IgD-negative memory B cell (primary cell): ENCODE data around the gene HHIPL2. TPM values are rescaled to one million over a fixed set of nuclear protein-coding genes. Genes with fewer than 3 reads are reported as not detected.

ENCODE experiments used
- H3K27ac Mint-ChIP-seq, 3 donors: one replicate each; pipeline ENCODE4 v1.8.0; 2020 to 2022; ENCODE audit warnings: mild to moderate bottlenecking in 3 of 3, mixed read lengths in 3 of 3, moderate library complexity in 1 of 3
- H3K27me3 Mint-ChIP-seq: one replicate; pipeline ENCODE4 v1.8.0; 2021; ENCODE audit warnings: mixed read lengths
- H3K36me3 Mint-ChIP-seq: one replicate; pipeline ENCODE4 v1.8.0; 2020; ENCODE audit warnings: mild to moderate bottlenecking, mixed read lengths
- H3K4me1 Mint-ChIP-seq, 3 donors: one replicate each; pipeline ENCODE4 v1.8.0; 2020 to 2022; ENCODE audit warnings: mixed read lengths in 3 of 3, mild to moderate bottlenecking in 1 of 3
- H3K4me3 Mint-ChIP-seq, 4 donors: one replicate each; pipeline ENCODE4 v1.8.0; 2020 to 2022; ENCODE audit warnings: mild to moderate bottlenecking in 4 of 4, mixed read lengths in 4 of 4, moderate library complexity in 3 of 4
- H3K9me3 Mint-ChIP-seq, 3 donors: one replicate each; pipeline ENCODE4 v1.8.0; 2020 to 2021; ENCODE audit warnings: mixed read lengths in 3 of 3, mild to moderate bottlenecking in 1 of 3
- polyA plus RNA-seq: library from polyadenylated mRNA; unstranded; fragments of 300-500 nt; fragmentation: Illumina TruSeq; gene quantifications from one replicate; pipeline ENCODE4 v1.2.3, GENCODE V29; 2021

Gene HHIPL2
- polyA plus RNA-seq: not detected

DNA sequence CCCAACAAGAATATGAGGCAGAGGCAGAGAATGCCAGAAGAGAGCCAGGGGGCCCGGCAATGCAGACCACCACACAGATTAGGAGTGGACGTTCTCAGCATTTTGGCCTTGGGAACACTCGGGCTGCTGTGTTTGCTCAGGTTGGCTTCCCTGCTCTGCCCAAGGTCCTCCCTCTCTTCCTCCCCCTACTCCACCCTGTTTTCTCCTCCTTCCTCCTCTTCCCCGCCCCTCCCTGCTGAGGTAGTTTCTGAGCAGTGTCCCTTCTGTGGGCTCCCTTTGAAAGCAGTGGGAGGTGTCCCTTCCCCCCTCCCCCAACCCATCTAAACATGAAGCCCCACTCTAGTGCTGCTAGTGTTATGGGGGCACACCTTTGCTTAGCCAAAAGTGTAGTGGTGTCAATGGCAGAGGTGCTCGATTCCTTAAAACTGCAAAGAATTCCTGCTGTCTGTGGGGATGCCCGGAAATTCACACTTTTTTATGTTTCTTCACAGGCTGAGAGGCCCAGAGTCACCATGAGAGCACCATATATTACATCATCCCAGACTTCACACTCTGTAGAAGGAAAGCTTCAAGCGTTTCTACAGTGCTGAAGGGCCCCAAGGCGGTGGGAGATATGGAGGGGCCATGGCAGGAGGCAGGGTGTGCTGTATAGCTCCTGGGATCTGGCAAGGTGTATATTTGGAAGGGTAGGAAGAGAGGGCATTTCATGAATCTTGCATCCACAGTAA lies at the start of gene HHIPL2:
Gene HHIPL2, minus strand, starts transcription at position 161 of the 728 bp plus-strand sequence. Its CDS starts 60 bp downstream, at position 101.
- peaks cover 17% of the 10 kb centered on the region for H3K27me3 Mint-ChIP-seq
- H3K27ac Mint-ChIP-seq: peak within 1 kb of the TSS in 1 of 3 donors; percentile 27
- H3K36me3 Mint-ChIP-seq: no peaks in the 10 kb centered on the region
- peaks cover 0 to 2% (median 0%) of the 10 kb centered on the region in 3 donors for H3K9me3 Mint-ChIP-seq
- peaks cover 0 to 4% (median 0%) of the 10 kb centered on the region in 3 donors for H3K4me1 Mint-ChIP-seq
- H3K4me3 Mint-ChIP-seq: no peak within 1 kb of the TSS

DNA sequence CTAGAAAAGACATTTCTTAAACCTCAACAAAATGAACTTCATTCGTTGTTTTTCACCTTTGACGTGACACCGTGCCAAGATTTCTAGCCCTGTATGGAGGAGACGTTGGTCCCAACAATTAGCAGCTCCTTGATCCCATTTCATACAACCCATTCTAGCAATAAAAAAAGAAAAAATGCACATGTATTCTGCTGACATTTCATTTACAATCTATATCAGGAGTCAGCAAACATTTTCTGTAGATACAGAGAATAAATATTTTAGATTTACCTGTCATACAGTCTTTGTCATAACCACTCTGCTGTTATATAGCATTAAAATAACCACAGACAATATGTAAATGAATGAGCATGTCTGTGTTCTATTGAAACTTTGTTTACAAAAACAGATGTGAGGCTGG lies 48.8 kb upstream of the HHIPL2 start:
- no peaks in the 10 kb centered on the region for H3K36me3 Mint-ChIP-seq
- H3K27ac Mint-ChIP-seq: no peak overlapping the region
- no peak overlapping the region for H3K4me3 Mint-ChIP-seq
- H3K9me3 Mint-ChIP-seq: peaks cover 0 to 1% (median 0%) of the 10 kb centered on the region in 3 donors
- no peaks in the 10 kb centered on the region for H3K4me1 Mint-ChIP-seq
- no peaks in the 10 kb centered on the region for H3K27me3 Mint-ChIP-seq

GRCh38 chr1:222594789-222595188 lies 46.9 kb upstream of the HHIPL2 start:
- Mint-ChIP-seq H3K9me3 (no peaks in the 10 kb centered on the region), H3K27me3 (no peaks in the 10 kb centered on the region), H3K27ac (no peak overlapping the region), H3K4me1 (peaks cover 0 to 10% (median 8%) of the 10 kb centered on the region in 3 donors), H3K36me3 (no peaks in the 10 kb centered on the region), H3K4me3 (no peak overlapping the region)

DNA sequence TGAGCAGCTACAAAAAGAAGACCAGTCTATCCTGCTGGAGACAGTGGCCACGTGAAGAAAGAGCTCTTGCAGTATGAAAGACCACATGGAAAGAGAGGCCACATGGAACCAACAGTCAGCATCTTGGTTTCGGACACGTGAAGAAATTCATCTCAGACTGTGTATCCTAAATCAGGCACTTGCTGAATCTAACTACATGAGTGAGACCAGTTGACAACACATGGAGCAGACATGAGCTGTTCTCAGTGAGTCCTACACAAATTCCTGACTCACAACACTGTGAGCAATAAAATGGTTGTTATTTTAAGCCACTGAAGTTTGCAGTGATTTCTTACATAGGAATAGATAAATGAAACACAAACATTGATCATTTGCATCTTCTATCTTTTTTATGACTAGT lies 44.3 kb upstream of the HHIPL2 start:
- peak overlapping the region in 1 of 4 donors; percentile 70 for H3K4me3 Mint-ChIP-seq
- no peaks in the 10 kb centered on the region for H3K9me3 Mint-ChIP-seq
- H3K27me3 Mint-ChIP-seq: no peaks in the 10 kb centered on the region
- H3K36me3 Mint-ChIP-seq: peaks cover 1% of the 10 kb centered on the region
- peaks cover 12 to 30% (median 27%) of the 10 kb centered on the region in 3 donors for H3K4me1 Mint-ChIP-seq
- no peak overlapping the region for H3K27ac Mint-ChIP-seq

DNA sequence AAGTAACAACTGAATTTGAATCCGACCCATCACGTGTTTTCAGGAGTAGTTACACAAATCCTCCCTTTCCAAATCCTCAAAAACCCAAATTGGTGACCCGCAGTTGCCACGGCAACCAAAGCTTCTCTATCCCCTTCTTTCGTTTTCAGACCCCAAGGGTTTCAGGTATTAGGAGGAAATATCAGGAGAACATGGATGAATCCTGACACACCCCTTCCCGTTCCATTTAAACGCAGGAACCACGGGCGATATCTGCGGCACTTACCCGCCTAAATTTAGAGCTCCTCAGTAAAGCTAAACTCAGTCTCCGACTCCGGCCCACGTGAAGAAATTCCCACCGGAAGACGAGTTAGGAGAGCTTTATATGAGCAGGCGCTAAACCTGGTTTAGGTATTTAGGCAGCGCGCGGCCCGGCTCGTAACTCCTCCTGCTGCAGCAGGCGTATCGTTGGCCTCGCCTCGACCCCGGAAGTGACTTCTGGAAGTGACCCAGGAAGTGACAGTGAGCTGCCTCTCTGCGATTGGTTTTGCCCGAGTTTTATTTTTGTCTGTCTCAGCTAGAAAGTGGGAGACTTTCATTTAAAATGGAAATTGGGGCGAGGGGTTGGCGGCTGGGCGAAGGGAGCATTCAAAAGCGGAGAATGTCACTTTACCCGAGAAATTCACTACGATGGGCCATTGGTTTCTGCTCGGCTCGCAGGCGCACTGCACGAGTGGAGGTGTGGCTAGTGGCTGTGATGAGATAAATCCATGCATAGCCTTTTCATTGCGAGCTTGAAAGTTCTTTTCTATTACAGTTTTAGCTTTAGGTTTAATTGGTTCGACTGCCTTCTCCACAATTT lies 41.8 kb upstream of the HHIPL2 start, which contains the start of gene TAF1A:
Gene TAF1A, minus strand, starts transcription at position 472 of the 841 bp plus-strand sequence.
- H3K9me3 Mint-ChIP-seq: no peaks in the 10 kb centered on the region
- H3K27me3 Mint-ChIP-seq: no peaks in the 10 kb centered on the region
- peaks cover 3% of the 10 kb centered on the region for H3K36me3 Mint-ChIP-seq
- H3K27ac Mint-ChIP-seq: peak within 1 kb of the TSS; percentile 82 to 99 (median 98)
- peak within 1 kb of the TSS; percentile 96 to 100 (median 98) for H3K4me3 Mint-ChIP-seq
- peaks cover 30 to 47% (median 44%) of the 10 kb centered on the region in 3 donors for H3K4me1 Mint-ChIP-seq

- Mint-ChIP-seq H3K4me3 (peak overlapping the region; percentile 21 to 100 (median 97)), H3K9me3 (no peaks in the 10 kb centered on the region), H3K4me1 (peaks cover 43 to 58% (median 55%) of the 10 kb centered on the region in 3 donors), H3K36me3 (peaks cover 5% of the 10 kb centered on the region), H3K27ac (no peak overlapping the region), H3K27me3 (no peaks in the 10 kb centered on the region)
Measured at GRCh38 chr1:222588135-222588534, 40.2 kb upstream of the HHIPL2 start.

DNA sequence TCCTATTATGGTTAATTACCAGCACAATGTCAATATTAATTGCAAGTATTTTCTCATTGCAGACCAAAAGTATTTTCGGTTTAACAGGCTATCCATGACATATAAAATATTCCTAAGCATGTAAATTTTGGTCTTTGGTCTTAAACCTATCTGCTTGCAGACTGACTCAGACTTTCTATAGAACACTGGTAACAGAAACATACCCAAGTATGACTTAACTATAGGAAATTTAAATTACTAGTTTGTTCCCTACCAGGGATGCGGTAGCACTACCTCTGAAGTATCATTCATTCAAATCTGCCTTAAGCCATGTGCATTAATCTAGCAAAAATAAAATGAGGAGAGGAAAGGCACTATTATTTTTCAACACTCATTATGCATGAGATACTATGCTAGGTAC lies 38.9 kb upstream of the HHIPL2 start:
- Mint-ChIP-seq H3K4me1 (peaks cover 54 to 70% (median 68%) of the 10 kb centered on the region in 3 donors), H3K4me3 (peak overlapping the region in 3 of 4 donors; percentile 14 to 70 (median 22)), H3K27ac (peak overlapping the region in 2 of 3 donors; percentile 47 to 71), H3K36me3 (peaks cover 8% of the 10 kb centered on the region), H3K27me3 (no peaks in the 10 kb centered on the region), H3K9me3 (no peaks in the 10 kb centered on the region)

DNA sequence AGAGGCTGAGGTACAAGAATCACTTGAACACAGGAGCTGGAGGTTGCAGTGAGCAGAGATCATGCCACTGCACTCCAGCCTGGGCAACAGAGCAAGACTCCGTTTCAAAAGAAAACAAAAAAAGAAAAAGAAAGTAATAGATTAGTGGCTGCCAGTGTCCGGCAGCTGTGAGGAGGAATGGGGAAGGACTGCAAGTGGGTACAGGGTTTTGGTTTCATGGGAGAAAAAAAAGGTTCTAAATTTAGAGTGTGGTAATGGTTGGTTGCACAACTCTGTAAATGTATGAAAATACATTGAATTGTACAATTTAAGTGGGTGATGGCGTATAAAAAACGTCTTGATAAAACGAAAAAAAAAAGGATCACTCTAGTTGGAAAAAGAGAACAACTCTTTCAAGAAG lies 35.2 kb upstream of the HHIPL2 start:
- no peaks in the 10 kb centered on the region for H3K27me3 Mint-ChIP-seq
- H3K4me3 Mint-ChIP-seq: peak overlapping the region; percentile 68 to 92 (median 84)
- peaks cover 7% of the 10 kb centered on the region for H3K36me3 Mint-ChIP-seq
- peaks cover 53 to 59% (median 54%) of the 10 kb centered on the region in 3 donors for H3K4me1 Mint-ChIP-seq
- no peaks in the 10 kb centered on the region for H3K9me3 Mint-ChIP-seq
- H3K27ac Mint-ChIP-seq: peak overlapping the region; percentile 32 to 71 (median 49)

DNA sequence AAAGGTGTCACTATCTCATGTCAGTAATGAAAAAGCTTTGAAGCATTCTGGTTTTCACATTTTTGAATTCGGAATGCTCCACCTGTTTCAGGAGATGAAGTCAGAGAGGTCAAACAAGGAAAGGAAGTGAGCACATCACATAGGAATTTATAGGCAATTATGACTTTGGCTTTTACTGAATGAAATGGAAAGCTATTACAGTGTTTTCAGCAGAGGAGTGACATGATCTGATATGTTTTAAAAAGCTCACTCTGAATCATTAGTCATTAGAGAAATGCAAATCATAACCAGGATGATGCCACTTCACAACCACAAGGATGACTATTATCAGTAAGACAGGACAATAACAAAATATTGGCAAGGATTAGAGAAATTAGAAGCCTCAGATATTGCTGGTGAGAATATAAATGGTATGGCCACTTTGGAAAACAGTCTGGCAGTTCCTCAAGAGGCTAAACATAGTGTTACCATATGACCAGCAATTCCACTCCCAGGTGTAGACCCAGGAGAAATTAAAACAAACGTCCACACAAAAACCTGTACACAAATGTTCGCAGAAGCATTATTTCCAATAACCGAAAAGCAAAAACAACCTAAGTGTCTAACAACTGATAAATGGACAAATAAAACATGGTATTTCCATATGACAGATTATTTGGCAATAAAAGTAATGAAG lies 34.3 kb upstream of the HHIPL2 start:
- Mint-ChIP-seq H3K4me1 (peaks cover 50 to 61% (median 52%) of the 10 kb centered on the region in 3 donors), H3K36me3 (peaks cover 12% of the 10 kb centered on the region), H3K27me3 (no peaks in the 10 kb centered on the region), H3K27ac (peak overlapping the region in 1 of 3 donors; percentile 71), H3K9me3 (no peaks in the 10 kb centered on the region), H3K4me3 (peak overlapping the region; percentile 34 to 92 (median 84))

GRCh38 chr1:222579316-222579715 lies 31.4 kb upstream of the HHIPL2 start:
- no peaks in the 10 kb centered on the region for H3K9me3 Mint-ChIP-seq
- peaks cover 30 to 61% (median 32%) of the 10 kb centered on the region in 3 donors for H3K4me1 Mint-ChIP-seq
- H3K4me3 Mint-ChIP-seq: no peak overlapping the region
- H3K36me3 Mint-ChIP-seq: peaks cover 13% of the 10 kb centered on the region
- H3K27ac Mint-ChIP-seq: no peak overlapping the region
- no peaks in the 10 kb centered on the region for H3K27me3 Mint-ChIP-seq

DNA sequence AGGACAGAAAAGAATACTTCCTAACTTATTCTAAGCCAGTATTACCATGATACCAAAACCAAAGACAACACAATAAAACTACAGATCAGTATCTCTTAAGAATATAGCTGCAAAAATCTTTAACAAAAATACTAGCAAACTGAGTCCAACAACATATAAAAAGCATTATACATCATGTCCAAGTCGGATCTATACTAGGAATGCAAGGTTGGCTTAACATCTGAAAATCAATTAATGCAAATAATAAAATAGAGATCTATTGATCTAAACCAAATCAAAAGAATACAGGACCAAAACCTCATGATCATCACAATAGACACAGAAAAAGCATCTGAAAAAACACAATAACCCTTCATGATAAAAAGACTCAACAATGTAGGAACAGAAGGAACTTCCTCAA lies 22.9 kb upstream of the HHIPL2 start:
- Mint-ChIP-seq H3K4me1 (peaks cover 0 to 22% (median 14%) of the 10 kb centered on the region in 3 donors), H3K9me3 (peaks cover 0 to 6% (median 3%) of the 10 kb centered on the region in 3 donors), H3K4me3 (no peak overlapping the region), H3K27me3 (no peaks in the 10 kb centered on the region), H3K27ac (peak overlapping the region in 1 of 3 donors; percentile 14), H3K36me3 (peaks cover 25% of the 10 kb centered on the region)

DNA sequence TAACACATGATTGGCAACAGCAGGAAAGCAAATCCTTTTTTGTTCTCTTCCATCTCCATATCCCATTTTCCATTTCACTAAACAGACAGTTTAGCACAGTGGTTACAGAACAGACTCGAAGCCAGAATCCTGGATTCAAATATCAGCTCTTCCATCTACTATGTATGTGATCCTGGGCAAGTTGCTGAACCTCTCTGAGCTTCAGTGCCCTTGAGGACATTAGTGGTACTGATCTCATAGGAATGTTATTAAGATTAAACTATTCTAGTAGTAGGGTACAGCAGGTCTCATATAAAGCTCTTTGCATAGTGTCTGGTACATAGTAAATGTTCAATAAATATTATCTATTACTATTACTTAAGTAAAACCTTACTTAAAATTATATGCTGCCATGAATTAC lies 13.8 kb upstream of the HHIPL2 start:
- H3K4me3 Mint-ChIP-seq: no peak overlapping the region
- no peaks in the 10 kb centered on the region for H3K27me3 Mint-ChIP-seq
- no peak overlapping the region for H3K27ac Mint-ChIP-seq
- H3K9me3 Mint-ChIP-seq: no peaks in the 10 kb centered on the region
- H3K4me1 Mint-ChIP-seq: peaks cover 0 to 10% (median 0%) of the 10 kb centered on the region in 3 donors
- peaks cover 4% of the 10 kb centered on the region for H3K36me3 Mint-ChIP-seq

- Mint-ChIP-seq H3K36me3 (peaks cover 3% of the 10 kb centered on the region), H3K4me3 (no peak overlapping the region), H3K27ac (no peak overlapping the region), H3K4me1 (peaks cover 0 to 2% (median 1%) of the 10 kb centered on the region in 3 donors), H3K27me3 (no peaks in the 10 kb centered on the region), H3K9me3 (no peaks in the 10 kb centered on the region)
Measured at GRCh38 chr1:222557574-222557973, 9.7 kb upstream of the HHIPL2 start.

GRCh38 chr1:222557148-222557547 lies 9.2 kb upstream of the HHIPL2 start:
- H3K36me3 Mint-ChIP-seq: peaks cover 3% of the 10 kb centered on the region
- H3K4me1 Mint-ChIP-seq: peaks cover 0 to 4% (median 2%) of the 10 kb centered on the region in 3 donors
- no peaks in the 10 kb centered on the region for H3K27me3 Mint-ChIP-seq

More at GRCh38 chr1:222557148-222557547, 9.2 kb upstream of the HHIPL2 start:
- H3K9me3 Mint-ChIP-seq: no peaks in the 10 kb centered on the region
- no peak overlapping the region for H3K27ac Mint-ChIP-seq
- H3K4me3 Mint-ChIP-seq: no peak overlapping the region
